RWPE1 (cell line): Measurements from ENCODE around the gene CUBN.

ENCODE experiments used
- CTCF ChIA-PET: fragments of 350-600 bp; sonication (Branson Sonifier 250); formaldehyde crosslinking; extraction: SDS; loops from one replicate; lab custom pipeline; 2021; lab: Yijun Ruan, JAX
- POLR2A ChIA-PET: fragments of 400-600 bp; formaldehyde crosslinking; extraction: SDS; loops from one replicate; lab custom pipeline; 2020; ENCODE audit warnings: antibody characterized with exemption; ENCODE audit not compliant: low non-redundant PET; lab: Yijun Ruan, JAX
- DNase-seq: peaks from one replicate; pipeline ENCODE4 v3.0.0; 2012; ENCODE audit warnings: low spot score
- H3K27ac ChIP-seq: fragments of 450-650 bp; 2 replicates; pipeline ENCODE4 v1.5.1; 2017
- TF ChIP-seq, protein P1 (sequence below): fragments of 450-650 bp; conservative IDR thresholded peaks from 2 replicates; pipeline ENCODE4 v1.5.1; 2017; ENCODE audit warnings: low read depth, mild to moderate bottlenecking

CUBN gene

DNA sequence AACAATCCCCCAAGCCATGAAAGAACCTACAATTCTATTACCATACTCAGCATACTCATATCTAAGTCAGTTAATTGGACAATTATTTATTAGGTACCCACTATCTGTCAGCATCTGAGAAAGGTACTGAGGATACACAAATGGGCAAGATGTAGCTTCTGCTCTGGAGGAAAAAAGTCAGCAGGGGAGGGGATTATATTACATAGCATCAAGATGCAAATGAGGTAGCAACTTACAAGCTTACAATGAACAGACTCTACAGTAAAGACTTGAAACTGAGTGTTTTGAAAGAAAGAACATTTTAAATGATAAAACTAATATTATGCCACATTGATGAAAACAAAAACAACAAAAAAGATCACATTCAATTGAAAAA lies 10.8 kb upstream of the CUBN start:
- H3K27ac ChIP-seq: no peak overlapping the region
- POLR2A ChIA-PET: interaction anchor here (0.6 kb wide), 1 partner anchor 57 kb away, joined by 3 read pairs; no protein-coding TSS in a partner anchor
- no peak for DNase-seq
- TF ChIP-seq, protein P1, sequence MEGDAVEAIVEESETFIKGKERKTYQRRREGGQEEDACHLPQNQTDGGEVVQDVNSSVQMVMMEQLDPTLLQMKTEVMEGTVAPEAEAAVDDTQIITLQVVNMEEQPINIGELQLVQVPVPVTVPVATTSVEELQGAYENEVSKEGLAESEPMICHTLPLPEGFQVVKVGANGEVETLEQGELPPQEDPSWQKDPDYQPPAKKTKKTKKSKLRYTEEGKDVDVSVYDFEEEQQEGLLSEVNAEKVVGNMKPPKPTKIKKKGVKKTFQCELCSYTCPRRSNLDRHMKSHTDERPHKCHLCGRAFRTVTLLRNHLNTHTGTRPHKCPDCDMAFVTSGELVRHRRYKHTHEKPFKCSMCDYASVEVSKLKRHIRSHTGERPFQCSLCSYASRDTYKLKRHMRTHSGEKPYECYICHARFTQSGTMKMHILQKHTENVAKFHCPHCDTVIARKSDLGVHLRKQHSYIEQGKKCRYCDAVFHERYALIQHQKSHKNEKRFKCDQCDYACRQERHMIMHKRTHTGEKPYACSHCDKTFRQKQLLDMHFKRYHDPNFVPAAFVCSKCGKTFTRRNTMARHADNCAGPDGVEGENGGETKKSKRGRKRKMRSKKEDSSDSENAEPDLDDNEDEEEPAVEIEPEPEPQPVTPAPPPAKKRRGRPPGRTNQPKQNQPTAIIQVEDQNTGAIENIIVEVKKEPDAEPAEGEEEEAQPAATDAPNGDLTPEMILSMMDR: no peak
- CTCF ChIA-PET: no interaction called here

DNA sequence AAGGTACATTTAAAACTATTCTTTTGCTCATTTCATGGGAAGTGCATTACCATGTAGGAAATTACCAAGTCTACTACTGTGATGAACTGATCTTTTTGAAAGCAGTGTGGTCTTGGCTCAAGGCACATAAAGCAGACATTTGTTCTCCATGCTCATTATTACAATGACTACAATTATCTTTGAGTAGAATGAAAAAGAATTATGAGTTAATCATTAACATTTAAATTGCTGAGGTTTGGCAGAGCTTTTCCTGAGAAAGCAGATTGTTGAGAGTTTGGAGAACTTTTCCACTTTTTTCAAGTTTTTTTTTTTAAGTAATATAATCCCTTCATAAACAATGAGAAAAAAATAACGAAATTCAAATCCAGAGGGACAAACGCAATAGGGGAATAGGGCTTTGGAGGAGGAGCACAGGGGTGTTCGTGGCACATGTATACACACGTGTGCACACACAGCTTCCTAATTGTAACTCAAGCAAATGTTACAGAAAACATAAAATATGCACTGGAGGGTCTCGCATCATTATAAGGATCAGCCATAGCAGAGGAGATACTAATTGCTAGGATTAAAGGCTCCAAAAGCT lies 8.9 kb upstream of the CUBN start:
- DNase-seq: no peak
- ChIA-PET POLR2A (no interaction called here), CTCF (interaction anchor here (0.7 kb wide), 1 partner anchor 1472 kb away, joined by 5 read pairs; no protein-coding TSS in a partner anchor)

DNA sequence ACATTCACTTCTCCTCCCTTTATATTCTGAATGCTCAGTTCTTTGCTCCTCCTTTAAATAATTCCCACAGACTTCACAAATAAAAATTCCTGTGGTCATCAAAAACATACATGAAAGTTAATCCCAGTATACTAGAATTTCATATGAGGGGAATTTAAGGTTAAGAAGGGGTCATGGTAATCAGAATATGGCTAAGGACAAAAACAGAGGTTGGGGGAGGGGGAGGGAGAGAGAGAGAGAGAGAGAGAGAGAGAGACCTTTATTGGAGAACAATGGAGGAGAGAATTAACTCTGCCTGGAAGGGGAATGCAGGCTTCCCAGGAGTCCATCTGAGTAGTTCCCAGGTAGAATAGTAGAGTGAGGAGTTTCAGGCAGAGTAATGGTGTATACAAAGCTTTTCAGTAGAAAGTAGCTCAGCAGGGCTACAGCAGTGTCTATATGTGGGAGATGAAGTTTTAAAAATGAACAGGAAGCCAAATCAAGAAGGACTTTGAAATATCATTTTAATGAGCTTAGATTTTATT lies 5.2 kb upstream of the CUBN start:
- TF ChIP-seq, protein P1: no peak
- CTCF ChIA-PET: no interaction called here
- POLR2A ChIA-PET: no interaction called here
- H3K27ac ChIP-seq: no peak overlapping the region
- DNase-seq: no peak

More for the DNA sequence above, 8.9 kb upstream of the CUBN start:
- TF ChIP-seq, protein P1: no peak
- H3K27ac ChIP-seq: no peak overlapping the region

DNA sequence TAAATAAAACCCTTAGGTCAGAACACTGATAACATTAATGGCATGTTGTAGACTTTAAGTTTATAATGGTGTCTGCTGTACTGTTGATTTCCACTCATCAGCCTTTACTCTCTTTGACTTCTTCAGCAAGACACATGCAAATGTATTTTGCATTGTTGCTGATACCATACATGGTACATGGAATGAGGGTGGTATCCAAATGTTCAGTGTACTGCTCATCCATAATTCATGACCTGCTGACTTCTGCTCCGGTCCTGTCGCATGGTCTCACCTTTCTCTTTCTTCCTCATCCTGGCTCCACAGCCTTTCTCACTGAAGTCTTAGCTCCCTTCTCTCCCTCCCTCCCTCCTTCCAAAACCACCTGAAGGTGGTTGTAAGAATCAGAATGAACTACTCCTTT lies 4.7 kb upstream of the CUBN start:
- ChIA-PET CTCF (no interaction called here), POLR2A (no interaction called here)
- TF ChIP-seq, protein P1: no peak
- H3K27ac ChIP-seq: no peak overlapping the region
- no peak for DNase-seq

DNA sequence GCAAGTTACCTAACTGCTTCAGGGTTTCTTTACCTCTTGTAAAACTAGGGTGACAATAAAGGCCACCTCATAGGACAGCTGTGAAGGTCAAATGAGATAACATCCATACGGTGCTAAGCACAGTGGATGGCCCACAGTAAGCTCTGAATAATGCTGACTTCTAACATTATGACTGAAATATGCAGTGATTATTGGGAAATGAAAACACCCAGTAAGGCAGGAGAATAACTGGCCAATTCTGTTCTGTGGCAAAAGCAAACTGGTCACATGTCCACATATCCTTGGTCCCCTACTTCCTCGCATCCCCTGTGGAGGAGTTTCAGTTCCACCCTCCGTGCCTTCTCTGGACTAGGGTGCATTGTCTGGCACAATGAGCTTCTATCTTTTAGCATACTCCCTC lies 1.4 kb downstream of the CUBN start:
- CTCF ChIA-PET: interaction anchor here (0.7 kb wide), 1 partner anchor 1371 kb away, joined by 3 read pairs; no protein-coding TSS in a partner anchor
- DNase-seq: no peak
- TF ChIP-seq, protein P1: no peak
- H3K27ac ChIP-seq: no peak overlapping the region
- POLR2A ChIA-PET: no interaction called here

DNA sequence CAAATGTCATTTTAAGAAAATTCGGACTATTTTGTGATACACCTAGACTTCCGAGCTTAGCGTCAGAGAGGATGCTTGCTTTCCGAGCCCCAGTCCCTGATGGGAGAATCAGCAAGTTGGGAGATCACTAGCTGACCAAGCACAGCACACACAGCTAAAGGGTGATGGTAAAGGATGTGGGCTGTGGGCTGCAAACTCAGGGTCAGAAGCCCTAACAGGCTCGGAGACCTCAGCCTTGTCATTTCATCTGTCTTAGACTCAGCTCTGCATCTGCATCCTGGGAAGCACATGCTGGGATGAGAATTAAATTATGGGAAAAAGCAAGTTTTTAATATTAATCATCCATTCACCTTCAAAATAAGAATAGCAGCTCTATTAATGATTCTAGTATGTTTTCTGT lies 3.3 kb downstream of the CUBN start:
- POLR2A ChIA-PET: no interaction called here
- no peak for DNase-seq
- H3K27ac ChIP-seq: no peak overlapping the region
- TF ChIP-seq, protein P1: no peak
- CTCF ChIA-PET: no interaction called here
